Suprapubic skin (tissue), 4 donors: ENCODE results near the gene ADD3. TPM values are rescaled to one million over a fixed set of nuclear protein-coding genes. Genes with fewer than 3 reads are reported as not detected.
A peak's percentile ranks its signal among the peaks of the same experiment; 100 is the strongest.

Experiments used
- DNase-seq, 2 donors: peaks; one replicate each; pipeline ENCODE4 v3.0.0-alpha.2; 2019; ENCODE audit warnings: low spot score in 2 of 2
- H3K27ac ChIP-seq: fragments of 200-600 bp; sonication (generic); one replicate; pipeline ENCODE4 v1.5.1; 2019
- H3K27me3 ChIP-seq: fragments of 200-600 bp; sonication (generic); one replicate; pipeline ENCODE4 v1.5.1; 2019
- H3K36me3 ChIP-seq: fragments of 200-600 bp; sonication (generic); one replicate; pipeline ENCODE4 v1.5.1; 2019
- H3K4me1 ChIP-seq: fragments of 200-600 bp; sonication (generic); one replicate; pipeline ENCODE4 v1.5.1; 2019
- H3K4me3 ChIP-seq: fragments of 200-600 bp; sonication (generic); one replicate; pipeline ENCODE4 v1.5.1; 2019; ENCODE audit warnings: mild to moderate bottlenecking
- H3K9me3 ChIP-seq: fragments of 200-600 bp; sonication (generic); one replicate; pipeline ENCODE4 v1.5.1; 2019
- CTCF ChIP-seq, 2 donors: fragments of 200-600 bp in 1 of 2; fragments of 450-650 bp in 1 of 2; sonication (generic) in 1 of 2; IDR thresholded peaks; one replicate each; pipeline ENCODE4 v1.5.1; 2016 to 2019; ENCODE audit warnings: antibody characterized with exemption in 2 of 2, mild to moderate bottlenecking in 1 of 2, moderate library complexity in 1 of 2
- EP300 ChIP-seq: sonication (generic); formaldehyde crosslinking; IDR thresholded peaks from one replicate; pipeline ENCODE4 v1.6.1; 2017; ENCODE audit warnings: antibody characterized with exemption
- POLR2A ChIP-seq, 2 donors: fragments of 450-650 bp; IDR thresholded peaks; one replicate each; pipeline ENCODE4 v1.6.1; 2017; ENCODE audit warnings: antibody characterized with exemption in 2 of 2, mild to moderate bottlenecking in 2 of 2, moderate library complexity in 2 of 2
- POLR2AphosphoS5 ChIP-seq, 3 donors: sonication (generic); formaldehyde crosslinking; IDR thresholded peaks; one replicate each; pipeline ENCODE4 v1.6.1; 2017; ENCODE audit warnings: antibody characterized with exemption in 3 of 3
- WGBS: methylation state at CpG from one replicate; pipeline ENCODE4 v1.1.5; 2018; 5-methylcytosine and 5-hydroxymethylcytosine counted together
- total RNA-seq, 4 donors: library from RNA; depleted of rRNA; stranded (reverse); fragments of >200 nt; gene quantifications; one replicate each; pipeline ENCODE4 v1.1.0, GENCODE V29; 2016

The ADD3 gene
- total RNA-seq, 4 donors from 2014 or later, result 72.6 to 335 (median 279) TPM

GRCh38 chr10:110074298-110074697, 66.5 kb downstream of the ADD3 start:
- Histone ChIP-seq H3K27ac (peak overlapping the region; percentile 84), H3K9me3 (no peaks in the 10 kb centered on the region), H3K27me3 (no peaks in the 10 kb centered on the region), H3K4me3 (no peak overlapping the region), H3K4me1 (peaks cover 75% of the 10 kb centered on the region), H3K36me3 (no peaks in the 10 kb centered on the region)
- 58% methylated on average over 3 of the region's 3 CpGs for WGBS
- TF ChIP-seq POLR2A (IDR thresholded peaks at IDR 0.05), result no peak
- TF ChIP-seq POLR2AphosphoS5 (IDR thresholded peaks at IDR 0.05), result no peak
- TF ChIP-seq EP300, result no peak
- TF ChIP-seq CTCF (IDR thresholded peaks at IDR 0.05), result no peak
- DNase-seq, result no peak

GRCh38 chr10:110074758-110075671, 67.2 kb downstream of the ADD3 start:
- no peak overlapping the region for H3K4me3 ChIP-seq
- H3K9me3 ChIP-seq, result no peaks in the 10 kb centered on the region
- peaks cover 69% of the 10 kb centered on the region for H3K4me1 ChIP-seq

GRCh38 chr10:110075686-110076085, 67.9 kb downstream of the ADD3 start:
- no peak for TF ChIP-seq CTCF (IDR thresholded peaks at IDR 0.05)
- TF ChIP-seq EP300, result no peak
- no peak for TF ChIP-seq POLR2AphosphoS5 (IDR thresholded peaks at IDR 0.05)
- no peak for TF ChIP-seq POLR2A (IDR thresholded peaks at IDR 0.05)
- H3K36me3 ChIP-seq, result no peaks in the 10 kb centered on the region
- no peak overlapping the region for H3K4me3 ChIP-seq
- peak overlapping the region; percentile 84 for H3K27ac ChIP-seq
- peaks cover 67% of the 10 kb centered on the region for H3K4me1 ChIP-seq
- no peaks in the 10 kb centered on the region for H3K27me3 ChIP-seq
- H3K9me3 ChIP-seq, result no peaks in the 10 kb centered on the region
- DNase-seq, result no peak

More at GRCh38 chr10:110074758-110075671, 67.2 kb downstream of the ADD3 start:
- no peak for DNase-seq
- TF ChIP-seq EP300 (no peak), POLR2A (IDR thresholded peaks at IDR 0.05) (no peak), POLR2AphosphoS5 (IDR thresholded peaks at IDR 0.05) (peak in 2 of 3 donors; percentile 3 to 23), CTCF (IDR thresholded peaks at IDR 0.05) (no peak)
- Histone ChIP-seq H3K27ac (peak overlapping the region; percentile 84), H3K27me3 (no peaks in the 10 kb centered on the region), H3K36me3 (no peaks in the 10 kb centered on the region)
- 33% methylated on average over 2 of the region's 2 CpGs for WGBS

GRCh38 chr10:110076559-110077318, 69.0 kb downstream of the ADD3 start:
- Histone ChIP-seq H3K4me3 (peak overlapping the region; percentile 22), H3K27me3 (no peaks in the 10 kb centered on the region), H3K27ac (peak overlapping the region; percentile 84), H3K36me3 (no peaks in the 10 kb centered on the region), H3K9me3 (no peaks in the 10 kb centered on the region), H3K4me1 (peaks cover 65% of the 10 kb centered on the region)
- no peak for TF ChIP-seq POLR2A (IDR thresholded peaks at IDR 0.05)
- no peak for TF ChIP-seq EP300
- TF ChIP-seq POLR2AphosphoS5 (IDR thresholded peaks at IDR 0.05), result peak; percentile 26 to 95 (median 90)
- no peak for TF ChIP-seq CTCF (IDR thresholded peaks at IDR 0.05)
- no peak for DNase-seq
